CD4-positive, alpha-beta T cell treated with Interferon gamma for 1 hour (primary cell): ENCODE data around the gene C19orf12.
A peak's percentile ranks its signal among the peaks of the same experiment; 100 is the strongest.
"Not testable (repeated sequence)": the region's sequence is repeated elsewhere in the genome, so short reads cannot be mapped to it uniquely, and the experiment has no call there.

ENCODE experiments used
- DNase-seq: peaks from one replicate; pipeline ENCODE4 v3.0.0-alpha.2; 2020

The C19orf12 gene

GRCh38 chr19:29675120-29675649 lies 39.9 kb downstream of the C19orf12 start:
- no peak for DNase-seq

GRCh38 chr19:29674374-29675119 lies 40.5 kb downstream of the C19orf12 start:
- DNase-seq: no peak

- DNase-seq: no peak
Measured at GRCh38 chr19:29673451-29674371, 41.4 kb downstream of the C19orf12 start.

GRCh38 chr19:29672933-29673336 lies 42.1 kb downstream of the C19orf12 start:
- peak; percentile 89 for DNase-seq

- no peak for DNase-seq
Measured at GRCh38 chr19:29672319-29672932, 42.6 kb downstream of the C19orf12 start.

GRCh38 chr19:29671393-29672160 lies 43.5 kb downstream of the C19orf12 start:
- peak; percentile 88 for DNase-seq

- not testable (repeated sequence) for DNase-seq
Measured at GRCh38 chr19:29671026-29671392, 44.1 kb downstream of the C19orf12 start.

- DNase-seq: no peak
Measured at GRCh38 chr19:29670255-29670654, 44.8 kb downstream of the C19orf12 start.

GRCh38 chr19:29668746-29669609 lies 46.1 kb downstream of the C19orf12 start:
- DNase-seq: no peak

GRCh38 chr19:29667901-29668341 lies 47.1 kb downstream of the C19orf12 start:
- peak; percentile 62 for DNase-seq

GRCh38 chr19:29667387-29667783 lies 47.7 kb downstream of the C19orf12 start:
- DNase-seq: no peak

GRCh38 chr19:29666578-29667386 lies 48.3 kb downstream of the C19orf12 start:
- DNase-seq: no peak

GRCh38 chr19:29665826-29666577 lies 49.1 kb downstream of the C19orf12 start:
- DNase-seq: no peak

GRCh38 chr19:29665215-29665825 lies 49.7 kb downstream of the C19orf12 start, which contains the start of gene PLEKHF1:
Gene PLEKHF1 (plus strand): TSS chr19:29665461. CDS start chr19:29673840, 8,379 bp downstream.
- DNase-seq: peak; percentile 81

- no peak for DNase-seq
Measured at GRCh38 chr19:29664753-29665214, 50.3 kb downstream of the C19orf12 start.

GRCh38 chr19:29663861-29664752 lies 51.0 kb downstream of the C19orf12 start:
- no peak for DNase-seq

GRCh38 chr19:29662604-29663404 lies 52.3 kb downstream of the C19orf12 start:
- no peak for DNase-seq
